NCI-H1417 (cell line): ENCODE measurements around the gene THSD7A.

ENCODE experiments used
- DNase-seq, 3 experiments: peaks; one replicate each; lab custom pipeline; 2025; lab: John Stamatoyannopoulos, UW

THSD7A gene

GRCh38 chr7:11810043-11810625 lies 21.9 kb downstream of the THSD7A start:
- no peak for DNase-seq

GRCh38 chr7:11807000-11807399 lies 25.0 kb downstream of the THSD7A start:
- DNase-seq = no peak

GRCh38 chr7:11804621-11805020 lies 27.4 kb downstream of the THSD7A start:
- no peak for DNase-seq

- DNase-seq = no peak
These were observed 36.8 kb downstream of the THSD7A start for GRCh38 chr7:11795231-11795630.

- DNase-seq = peak in 1 of 3 experiments; percentile 20
These were observed 39.8 kb downstream of the THSD7A start for GRCh38 chr7:11792166-11792565.

- no peak for DNase-seq
These were observed 43.4 kb downstream of the THSD7A start for GRCh38 chr7:11788568-11788967.

GRCh38 chr7:11787534-11787933 lies 44.5 kb downstream of the THSD7A start:
- DNase-seq = no peak

- peak in 1 of 3 experiments; percentile 42 for DNase-seq
These were observed 45.8 kb downstream of the THSD7A start for GRCh38 chr7:11786186-11786585.

GRCh38 chr7:11784769-11785536 lies 47.0 kb downstream of the THSD7A start:
- DNase-seq = no peak

- DNase-seq = no peak
These were observed 51.9 kb downstream of the THSD7A start for GRCh38 chr7:11779864-11780674.

- no peak for DNase-seq
These were observed 56.0 kb downstream of the THSD7A start for GRCh38 chr7:11776039-11776438.

GRCh38 chr7:11775401-11775800 lies 56.6 kb downstream of the THSD7A start:
- peak in 1 of 3 experiments; percentile 44 for DNase-seq

GRCh38 chr7:11768263-11768662 lies 63.7 kb downstream of the THSD7A start:
- no peak for DNase-seq

GRCh38 chr7:11767148-11767547 lies 64.8 kb downstream of the THSD7A start:
- DNase-seq = no peak

- DNase-seq = peak; percentile 46 to 98 (median 80)
These were observed 71.6 kb downstream of the THSD7A start for GRCh38 chr7:11760372-11760771.

GRCh38 chr7:11758627-11759111 lies 73.3 kb downstream of the THSD7A start:
- no peak for DNase-seq

GRCh38 chr7:11757153-11757552 lies 74.8 kb downstream of the THSD7A start:
- no peak for DNase-seq

- DNase-seq = no peak
These were observed 77.1 kb downstream of the THSD7A start for GRCh38 chr7:11754933-11755332.

- no peak for DNase-seq
These were observed 77.9 kb downstream of the THSD7A start for GRCh38 chr7:11754123-11754522.

GRCh38 chr7:11753433-11753832 lies 78.6 kb downstream of the THSD7A start:
- DNase-seq = no peak

GRCh38 chr7:11751807-11752389 lies 80.1 kb downstream of the THSD7A start:
- DNase-seq = no peak

GRCh38 chr7:11751315-11751714 lies 80.7 kb downstream of the THSD7A start:
- no peak for DNase-seq
